IMR-90 (cell line): ENCODE data around the gene KLHL2. TPM values are rescaled to one million over a fixed set of nuclear protein-coding genes. Genes with fewer than 3 reads are reported as not detected.

Experiments
- ATAC-seq: fragments of 200-7000 bp; cut with Tn5 transposase; 2 replicates; pipeline ENCODE4 v1.9.1; 2020; ENCODE audit warnings: low read depth, mild to moderate bottlenecking, moderate library complexity
- BruUV-seq: library from RNA; stranded (reverse); fragments of 400-500 nt; replicated peaks from 2 replicates; lab custom pipeline; 2021; lab: Mats Ljungman, UMichigan
- CTCF ChIA-PET: fragments of 300-600 bp; formaldehyde crosslinking; extraction: SDS; loops from one replicate; lab custom pipeline; 2021; ENCODE audit warnings: antibody characterized with exemption; lab: Yijun Ruan, JAX
- POLR2A ChIA-PET: fragments of 300-600 bp; sonication (Branson Sonifier 250); formaldehyde crosslinking; loops from one replicate; lab custom pipeline; 2022; ENCODE audit warnings: antibody characterized with exemption; ENCODE audit not compliant: unreplicated experiment; lab: Charles Lee
- DNase-seq: peaks from one replicate; pipeline ENCODE4 v3.0.0; 2013
- H2AFZ ChIP-seq: replicated peaks from 2 replicates; pipeline ENCODE3; 2013; ENCODE audit warnings: low read length, mild to moderate bottlenecking; ENCODE audit not compliant: poor library complexity
- H2AK5ac ChIP-seq: 2 replicates; pipeline ENCODE4 v1.6.1; 2013; ENCODE audit warnings: low read depth, low read length, inconsistent platforms
- H2AK9ac ChIP-seq: replicated peaks from 2 replicates; pipeline ENCODE3; 2013; ENCODE audit warnings: mild to moderate bottlenecking, low read depth, low read length, moderate library complexity; ENCODE audit not compliant: poor library complexity
- H2BK120ac ChIP-seq: 2 replicates; pipeline ENCODE4 v1.6.1; 2013; ENCODE audit warnings: low read depth, low read length, inconsistent platforms
- H2BK15ac ChIP-seq: 3 replicates; pipeline ENCODE4 v1.6.1; 2013; ENCODE audit warnings: low read depth, low read length, inconsistent platforms
- H2BK20ac ChIP-seq: 2 replicates; pipeline ENCODE4 v1.6.1; 2013; ENCODE audit warnings: low read depth, mild to moderate bottlenecking, inconsistent platforms, low read length, moderate library complexity
- H2BK5ac ChIP-seq: 2 replicates; pipeline ENCODE4 v1.6.1; 2013; ENCODE audit warnings: mild to moderate bottlenecking, low read depth, low read length, inconsistent platforms; ENCODE audit not compliant: poor library complexity, severe bottlenecking
- H3K14ac ChIP-seq: replicated peaks from 2 replicates; pipeline ENCODE4 v1.6.1; 2013; ENCODE audit warnings: low read depth, low read length, inconsistent platforms
- H3K18ac ChIP-seq: 2 replicates; pipeline ENCODE4 v1.6.1; 2013; ENCODE audit warnings: low read depth, low read length, control low read depth
- H3K23ac ChIP-seq: 2 replicates; pipeline ENCODE4 v1.6.1; 2013; ENCODE audit warnings: low read depth, low read length, inconsistent platforms
- H3K27ac ChIP-seq: 2 replicates; pipeline ENCODE4 v1.5.1; 2013; ENCODE audit warnings: mild to moderate bottlenecking, control low read depth, low read length; ENCODE audit not compliant: insufficient read depth
- H3K27me3 ChIP-seq: 2 replicates; pipeline ENCODE4 v1.6.1; 2013; ENCODE audit warnings: low read length; ENCODE audit not compliant: control insufficient read depth, insufficient read depth
- H3K36me3 ChIP-seq: 2 replicates; pipeline ENCODE4 v1.6.1; 2013; ENCODE audit warnings: low read length, mixed read lengths; ENCODE audit not compliant: control insufficient read depth, insufficient read depth
- H3K4ac ChIP-seq: 2 replicates; pipeline ENCODE4 v1.6.1; 2013; ENCODE audit warnings: low read depth, low read length, inconsistent platforms
- H3K4me1 ChIP-seq: 2 replicates; pipeline ENCODE4 v1.6.1; 2013; ENCODE audit warnings: low read length, mixed read lengths; ENCODE audit not compliant: control insufficient read depth, insufficient read depth
- H3K4me2 ChIP-seq: 2 replicates; pipeline ENCODE4 v1.6.1; 2013; ENCODE audit warnings: low read depth, mild to moderate bottlenecking, control low read depth, low read length, moderate library complexity
- H3K4me3 ChIP-seq: 2 replicates; pipeline ENCODE4 v1.5.1; 2013; ENCODE audit warnings: low read depth, mild to moderate bottlenecking, control low read depth, low read length, moderate library complexity; ENCODE audit not compliant: insufficient read depth
- H3K56ac ChIP-seq: 2 replicates; pipeline ENCODE4 v1.6.1; 2013; ENCODE audit warnings: low read length, inconsistent platforms; ENCODE audit not compliant: insufficient read depth; ENCODE audit errors: extremely low read depth
- H3K79me1 ChIP-seq, 2 experiments: 2 replicates each; pipeline ENCODE4 v1.6.1; 2013; ENCODE audit warnings: low read length in 2 of 2, inconsistent platforms in 1 of 2, low read depth in 1 of 2
- H3K9ac ChIP-seq: 2 replicates; pipeline ENCODE4 v1.6.1; 2013; ENCODE audit warnings: low read depth, low read length, control low read depth
- H3K9me1 ChIP-seq: 2 replicates; pipeline ENCODE4 v1.6.1; 2013; ENCODE audit warnings: low read length, inconsistent platforms; ENCODE audit not compliant: insufficient read depth
- H3K9me3 ChIP-seq: 2 replicates; pipeline ENCODE4 v1.6.1; 2013; ENCODE audit warnings: low read length; ENCODE audit not compliant: control insufficient read depth, insufficient read depth
- H4K20me1 ChIP-seq: 2 replicates; pipeline ENCODE4 v1.6.1; 2013; ENCODE audit warnings: low read length, inconsistent platforms; ENCODE audit not compliant: insufficient read depth
- H4K5ac ChIP-seq: 2 replicates; pipeline ENCODE4 v1.6.1; 2013; ENCODE audit warnings: mild to moderate bottlenecking, low read depth, low read length, control low read depth
- H4K8ac ChIP-seq, 2 experiments: 2 replicates each; pipeline ENCODE4 v1.6.1; 2013; ENCODE audit warnings: low read depth in 2 of 2, low read length in 2 of 2, control low read depth in 1 of 2, inconsistent platforms in 1 of 2
- H4K91ac ChIP-seq: 2 replicates; pipeline ENCODE4 v1.6.1; 2013; ENCODE audit warnings: low read depth, low read length, inconsistent platforms; ENCODE audit not compliant: insufficient read depth
- MAFK ChIP-seq: IDR thresholded peaks from 2 replicates; pipeline ENCODE4 v1.6.1; 2012; ENCODE audit warnings: low read depth, low read length, improper control_type of control experiment
- WGBS, 2 experiments: methylation state at CpG; one replicate each; pipeline versions ENCODE4 v1.1.5 to v1.1.7; 2013; ENCODE audit warnings: missing lambda C conversion rate in 2 of 2; ENCODE audit not compliant: insufficient read length in 1 of 2; ENCODE audit errors: extremely low coverage in 2 of 2; 5-methylcytosine and 5-hydroxymethylcytosine counted together
- dilution Hi-C: fragments of 300-500 bp; cut with HindIII; formaldehyde crosslinking; loops from one replicate; pipeline ENCODE4 v1.14.3; 2018; ENCODE audit warnings: low sequenced_read_pairs; ENCODE audit not compliant: unreplicated experiment
- in situ Hi-C: fragments of 300-500 bp; cut with MboI; formaldehyde crosslinking; loops from 3 replicates; pipeline ENCODE4 v1.14.3; 2019; ENCODE audit warnings: low sequenced_read_pairs, inconsistent platforms, mixed read lengths
- intact Hi-C: fragments of 100-400 bp; cut with micrococcal nuclease; formaldehyde crosslinking; loops from 2 replicates; pipeline ENCODE4 v1.10.0; 2022
- polyA plus RNA-seq, 3 experiments: library from polyadenylated mRNA; depleted of rRNA; stranded (reverse); fragments of >200 nt; gene quantifications; 2 replicates each; pipeline ENCODE4 v1.2.3, GENCODE V29; 2012; ENCODE audit warnings: low replicate concordance in 1 of 3
- total RNA-seq: library from RNA; depleted of rRNA; stranded (reverse); fragments of >200 nt; gene quantifications from 2 replicates; pipeline ENCODE4 v1.2.3, GENCODE V29; 2012
- TF ChIP-seq, protein P1 (sequence below): fragments of 150-350 bp; IDR thresholded peaks from 2 replicates; pipeline ENCODE4 v1.6.1; 2017; ENCODE audit warnings: mild to moderate bottlenecking, antibody characterized with exemption, low read length, low read depth

The KLHL2 gene
- total and polyA plus RNA-seq, 2 of the 4 experiments (the other 2 are of a cell fraction): 11.0 to 12.4 TPM

DNA sequence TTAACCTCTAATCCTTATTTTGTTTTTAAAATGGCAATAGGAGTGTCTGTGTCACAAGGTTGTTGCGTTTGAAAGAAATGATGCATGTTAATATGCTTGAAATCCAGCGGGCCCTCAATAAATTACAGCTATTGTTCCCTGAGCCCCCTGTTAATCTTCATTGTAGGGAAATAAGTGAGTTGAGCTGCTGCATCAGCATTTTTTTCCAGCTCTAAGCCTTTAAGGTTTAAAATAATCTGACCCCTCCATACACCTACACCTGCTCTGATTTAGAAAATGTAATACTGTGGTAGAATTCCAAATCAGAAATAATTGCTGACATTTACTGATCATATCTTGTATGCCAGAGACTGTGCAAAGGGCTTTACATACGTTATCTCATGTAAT is 117.5 kb downstream of the KLHL2 start:
- no peak overlapping the region; the same call in 2 of the 3 replicates for H2BK15ac ChIP-seq
- H4K8ac ChIP-seq: no peak overlapping the region; a peak in 1 of 4 replicates
- H3K4me2 ChIP-seq: no peak overlapping the region
- H3K4me1 ChIP-seq: peaks cover 3% of the 10 kb centered on the region; the same call in 1 of the 2 replicates
- peaks cover 6 to 21% of the 10 kb centered on the region in 2 experiments for H3K79me1 ChIP-seq
- 0 out of 2 replicates have a peak, but pooled peaks cover 4% of the 10 kb centered on the region for H3K9me1 ChIP-seq
- POLR2A ChIA-PET: no interaction called here
- CTCF ChIA-PET: interaction anchor here (1.3 kb wide), 1 partner anchor 9 kb away, joined by 4 read pairs; no protein-coding TSS in a partner anchor
- no peak overlapping the region for H3K27ac ChIP-seq
- no peaks in the 10 kb centered on the region for H3K36me3 ChIP-seq
- H2AK9ac ChIP-seq: no peak overlapping the region
- no peak overlapping the region for H2BK5ac ChIP-seq
- H4K5ac ChIP-seq: no peak overlapping the region
- no peaks in the 10 kb centered on the region for H3K27me3 ChIP-seq
- H2BK20ac ChIP-seq: peak overlapping the region; percentile 73; the same call in 1 of the 2 replicates
- WGBS, 2 experiments: no CpG with 5 or more reads among the region's 3 CpGs
- H4K20me1 ChIP-seq: no peaks in the 10 kb centered on the region
- no peak overlapping the region for H3K56ac ChIP-seq
- no TSS peak for BruUV-seq
- no peak overlapping the region for H3K14ac ChIP-seq
- no peak overlapping the region for H3K9ac ChIP-seq
- H3K4me3 ChIP-seq: no peak overlapping the region
- intact Hi-C loops (no loop called here), in situ Hi-C loops (loop anchor here (25.0 kb wide), 1 partner anchor 113 kb away; the partner anchor contains the start of gene KLHL2), dilution Hi-C loops (no loop called here)
- peak; percentile 66 for TF ChIP-seq MAFK
- TF ChIP-seq, protein P1, sequence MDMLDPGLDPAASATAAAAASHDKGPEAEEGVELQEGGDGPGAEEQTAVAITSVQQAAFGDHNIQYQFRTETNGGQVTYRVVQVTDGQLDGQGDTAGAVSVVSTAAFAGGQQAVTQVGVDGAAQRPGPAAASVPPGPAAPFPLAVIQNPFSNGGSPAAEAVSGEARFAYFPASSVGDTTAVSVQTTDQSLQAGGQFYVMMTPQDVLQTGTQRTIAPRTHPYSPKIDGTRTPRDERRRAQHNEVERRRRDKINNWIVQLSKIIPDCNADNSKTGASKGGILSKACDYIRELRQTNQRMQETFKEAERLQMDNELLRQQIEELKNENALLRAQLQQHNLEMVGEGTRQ: no peak
- DNase-seq: no peak
- no peak overlapping the region for H3K23ac ChIP-seq
- no peaks in the 10 kb centered on the region for H3K9me3 ChIP-seq
- H3K18ac ChIP-seq: no peak overlapping the region
- no peak overlapping the region for H4K91ac ChIP-seq
- H3K4ac ChIP-seq: no peak overlapping the region
- H2AFZ ChIP-seq: no peak overlapping the region
- no peak overlapping the region for H2AK5ac ChIP-seq
- ATAC-seq: no peak
- no peak overlapping the region for H2BK120ac ChIP-seq
